GM18951 (cell line): ENCODE measurements around the gene DNASE2.
"Not testable (repeated sequence)": the region's sequence is repeated elsewhere in the genome, so short reads cannot be mapped to it uniquely, and the experiment has no call there.

Source experiments
- POLR2A ChIP-seq: IDR thresholded peaks from 4 replicates; pipeline ENCODE4 v1.6.1; 2011; ENCODE audit warnings: mild to moderate bottlenecking; ENCODE audit not compliant: insufficient read length, insufficient read depth; ENCODE audit errors: extremely low read depth
- in situ Hi-C: fragments of 300-500 bp; cut with MboI; formaldehyde crosslinking; loops from one replicate; pipeline ENCODE4 v1.12.0; 2022; ENCODE audit warnings: low sequenced_read_pairs, mixed read lengths, inconsistent platforms; ENCODE audit not compliant: unreplicated experiment

The DNASE2 gene

GRCh38 chr19:12864721-12865715 lies 16.2 kb downstream of the DNASE2 start:
- in situ Hi-C loops, result no loop called here
- TF ChIP-seq POLR2A, result no peak

- in situ Hi-C loops, result no loop called here
- no peak for TF ChIP-seq POLR2A
Observed at GRCh38 chr19:12864143-12864542, 17.1 kb downstream of the DNASE2 start.

GRCh38 chr19:12859546-12859945 lies 21.7 kb downstream of the DNASE2 start:
- in situ Hi-C loops, result no loop called here
- no peak for TF ChIP-seq POLR2A

- in situ Hi-C loops, result no loop called here
- no peak for TF ChIP-seq POLR2A
Observed at GRCh38 chr19:12858041-12858928, 23.0 kb downstream of the DNASE2 start.

- TF ChIP-seq POLR2A, result no peak
- in situ Hi-C loops, result no loop called here
Observed at GRCh38 chr19:12856653-12857052, 24.6 kb downstream of the DNASE2 start.

- no peak for TF ChIP-seq POLR2A
- in situ Hi-C loops, result no loop called here
Observed at GRCh38 chr19:12847159-12848139, 33.8 kb downstream of the DNASE2 start.

GRCh38 chr19:12846613-12847012 lies 34.6 kb downstream of the DNASE2 start:
- in situ Hi-C loops, result not testable (repeated sequence)

- TF ChIP-seq POLR2A, result no peak
- in situ Hi-C loops, result no loop called here
Observed at GRCh38 chr19:12843999-12844732, 37.1 kb downstream of the DNASE2 start.

- TF ChIP-seq POLR2A, result no peak
- in situ Hi-C loops, result no loop called here
Observed at GRCh38 chr19:12843328-12843727, 37.9 kb downstream of the DNASE2 start.

GRCh38 chr19:12842511-12842910 lies 38.7 kb downstream of the DNASE2 start:
- in situ Hi-C loops, result no loop called here
- no peak for TF ChIP-seq POLR2A

GRCh38 chr19:12841094-12841493 lies 40.2 kb downstream of the DNASE2 start:
- in situ Hi-C loops, result no loop called here
- TF ChIP-seq POLR2A, result no peak
